ENCODE measurements around the gene MRPL37. TPM values are rescaled to one million over a fixed set of nuclear protein-coding genes. Genes with fewer than 3 reads are reported as not detected.

The MRPL37 gene
- total RNA-seq, 1 donor from 2014 or later, result 42.6 TPM

DNA sequence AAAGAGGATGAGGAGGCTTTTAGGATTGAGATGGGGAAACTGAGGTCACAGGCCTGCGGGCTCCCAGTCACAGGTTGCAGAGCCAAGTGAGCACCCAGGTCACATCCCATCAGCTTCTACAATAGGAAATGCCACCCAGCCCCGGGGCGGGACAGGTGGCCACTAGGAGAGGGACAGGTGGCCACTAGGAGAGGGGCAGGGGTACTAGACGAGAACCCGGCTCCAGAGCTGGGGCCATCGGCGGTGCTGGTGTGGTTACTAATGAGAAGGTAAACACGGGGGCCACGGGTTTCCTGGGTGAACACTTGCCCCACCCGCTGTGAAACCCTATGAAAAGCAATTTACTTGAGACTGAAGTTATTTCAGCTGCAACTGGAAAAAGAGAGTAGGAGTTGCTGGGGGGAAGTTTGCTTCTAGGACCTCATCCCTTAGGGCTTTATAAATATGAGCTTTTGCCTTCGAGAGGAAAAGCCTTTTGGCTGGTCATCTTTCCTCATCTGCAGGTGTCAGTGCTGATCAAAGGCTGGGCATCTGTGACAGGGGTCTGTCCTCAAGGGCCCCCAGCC lies 52.5 kb downstream of the MRPL37 start:
- H3K36me3 ChIP-seq (ENCODE audit: control insufficient read depth, insufficient read depth, low read length), result no peaks in the 10 kb centered on the region

DNA sequence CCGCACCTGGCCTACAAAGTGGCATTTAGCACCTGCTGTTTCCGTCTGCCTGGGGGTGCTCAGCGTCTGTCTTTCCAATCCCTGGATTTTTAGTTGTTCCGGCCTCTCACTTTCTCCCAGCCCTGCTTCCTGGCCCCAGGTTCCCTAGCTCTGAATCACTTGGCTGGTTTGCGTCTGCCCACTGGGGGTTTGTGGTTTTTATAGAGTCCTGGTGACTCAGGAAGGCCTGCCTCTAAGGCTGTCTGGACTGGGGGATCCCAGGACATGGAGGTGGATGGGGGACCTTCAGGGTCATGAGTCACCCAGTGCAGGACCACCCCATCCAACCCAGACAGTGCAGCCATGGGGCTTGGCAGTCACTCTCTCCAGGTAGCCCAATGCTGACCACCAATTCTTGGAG lies 53.5 kb downstream of the MRPL37 start:
- FAIRE-seq, result no peak
- TF ChIP-seq, protein P1, sequence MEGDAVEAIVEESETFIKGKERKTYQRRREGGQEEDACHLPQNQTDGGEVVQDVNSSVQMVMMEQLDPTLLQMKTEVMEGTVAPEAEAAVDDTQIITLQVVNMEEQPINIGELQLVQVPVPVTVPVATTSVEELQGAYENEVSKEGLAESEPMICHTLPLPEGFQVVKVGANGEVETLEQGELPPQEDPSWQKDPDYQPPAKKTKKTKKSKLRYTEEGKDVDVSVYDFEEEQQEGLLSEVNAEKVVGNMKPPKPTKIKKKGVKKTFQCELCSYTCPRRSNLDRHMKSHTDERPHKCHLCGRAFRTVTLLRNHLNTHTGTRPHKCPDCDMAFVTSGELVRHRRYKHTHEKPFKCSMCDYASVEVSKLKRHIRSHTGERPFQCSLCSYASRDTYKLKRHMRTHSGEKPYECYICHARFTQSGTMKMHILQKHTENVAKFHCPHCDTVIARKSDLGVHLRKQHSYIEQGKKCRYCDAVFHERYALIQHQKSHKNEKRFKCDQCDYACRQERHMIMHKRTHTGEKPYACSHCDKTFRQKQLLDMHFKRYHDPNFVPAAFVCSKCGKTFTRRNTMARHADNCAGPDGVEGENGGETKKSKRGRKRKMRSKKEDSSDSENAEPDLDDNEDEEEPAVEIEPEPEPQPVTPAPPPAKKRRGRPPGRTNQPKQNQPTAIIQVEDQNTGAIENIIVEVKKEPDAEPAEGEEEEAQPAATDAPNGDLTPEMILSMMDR (IDR thresholded peaks at IDR 0.05; ENCODE audit: insufficient read depth, low read length, severe bottlenecking), result no peak

More for the DNA sequence above, 52.5 kb downstream of the MRPL37 start:
- Histone ChIP-seq H3K4me3 (ENCODE audit: low read depth, low read length) (no peak overlapping the region), H3K27me3 (ENCODE audit: control insufficient read depth, insufficient read depth, low read length) (no peaks in the 10 kb centered on the region)
- TF ChIP-seq, protein P1 (IDR thresholded peaks at IDR 0.05; ENCODE audit: insufficient read depth, low read length, severe bottlenecking), result no peak
- no peak for DNase-seq (ENCODE audit: low read depth)
- FAIRE-seq, result no peak

DNA sequence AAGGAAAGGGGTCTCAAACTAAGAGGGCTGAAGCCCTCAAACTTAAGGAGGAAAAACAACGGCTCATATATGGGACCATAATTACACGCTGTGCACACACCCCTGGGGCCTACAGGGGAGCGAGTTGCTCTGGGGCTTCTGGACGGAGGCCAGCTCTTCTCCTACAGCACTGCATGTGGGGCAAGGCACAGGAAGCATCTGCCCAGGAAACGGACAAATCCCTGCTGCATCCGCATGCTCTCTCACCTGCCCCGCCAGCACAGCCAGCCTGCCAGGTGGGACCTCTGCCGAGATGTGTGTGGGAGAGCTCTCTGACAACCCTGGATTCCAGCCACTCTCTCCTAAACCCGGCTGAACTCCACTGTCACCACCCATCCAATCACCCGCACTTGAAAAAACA lies 54.1 kb downstream of the MRPL37 start:
- FAIRE-seq, result no peak
- TF ChIP-seq, protein P1 (IDR thresholded peaks at IDR 0.05; ENCODE audit: insufficient read depth, low read length, severe bottlenecking), result no peak
- Histone ChIP-seq H3K36me3 (ENCODE audit: control insufficient read depth, insufficient read depth, low read length) (no peaks in the 10 kb centered on the region), H3K27me3 (ENCODE audit: control insufficient read depth, insufficient read depth, low read length) (no peaks in the 10 kb centered on the region), H3K4me3 (ENCODE audit: low read depth, low read length) (no peak overlapping the region)
- DNase-seq (ENCODE audit: low read depth), result no peak

More for the DNA sequence above, 53.5 kb downstream of the MRPL37 start:
- DNase-seq (ENCODE audit: low read depth), result peak; percentile 86
- Histone ChIP-seq H3K4me3 (ENCODE audit: low read depth, low read length) (no peak overlapping the region), H3K27me3 (ENCODE audit: control insufficient read depth, insufficient read depth, low read length) (no peaks in the 10 kb centered on the region), H3K36me3 (ENCODE audit: control insufficient read depth, insufficient read depth, low read length) (no peaks in the 10 kb centered on the region)

DNA sequence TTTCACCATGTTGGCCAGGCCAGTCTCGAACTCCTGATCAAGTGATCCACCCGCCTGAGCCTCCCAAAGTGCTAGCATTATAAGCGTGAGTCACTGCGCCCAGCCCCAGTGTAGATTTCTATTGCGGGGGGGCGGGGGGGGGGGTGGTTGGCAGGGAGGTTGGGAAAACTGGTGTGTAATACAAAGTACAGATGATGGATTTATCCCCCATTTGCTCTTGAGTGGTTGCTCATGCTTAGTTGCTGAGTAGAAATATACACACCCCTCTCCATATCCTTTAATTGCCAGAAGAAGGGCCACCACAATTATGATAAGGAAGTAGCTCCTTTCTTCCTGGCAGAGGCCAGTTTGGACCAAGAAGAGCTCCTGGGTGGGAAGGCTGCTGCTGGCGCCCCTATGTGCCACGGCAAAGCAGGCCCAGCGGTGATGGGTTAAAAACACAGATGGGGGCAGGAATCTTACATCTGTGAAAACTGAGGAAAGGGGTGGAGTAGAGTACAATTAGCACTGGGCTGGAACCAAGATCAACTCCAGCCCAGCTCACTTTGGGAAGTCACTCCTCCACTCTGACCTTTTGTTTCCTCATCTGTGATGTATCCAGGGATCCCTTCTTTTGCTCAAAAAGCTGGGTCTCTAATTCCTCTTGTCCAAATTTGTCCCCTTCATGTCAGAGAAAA lies 55.2 kb downstream of the MRPL37 start:
- Histone ChIP-seq H3K4me3 (ENCODE audit: low read depth, low read length) (no peak overlapping the region), H3K27me3 (ENCODE audit: control insufficient read depth, insufficient read depth, low read length) (no peaks in the 10 kb centered on the region), H3K36me3 (ENCODE audit: control insufficient read depth, insufficient read depth, low read length) (no peaks in the 10 kb centered on the region)
- FAIRE-seq (no peak), DNase-seq (ENCODE audit: low read depth) (no peak)
- TF ChIP-seq, protein P1 (IDR thresholded peaks at IDR 0.05; ENCODE audit: insufficient read depth, low read length, severe bottlenecking), result no peak

DNA sequence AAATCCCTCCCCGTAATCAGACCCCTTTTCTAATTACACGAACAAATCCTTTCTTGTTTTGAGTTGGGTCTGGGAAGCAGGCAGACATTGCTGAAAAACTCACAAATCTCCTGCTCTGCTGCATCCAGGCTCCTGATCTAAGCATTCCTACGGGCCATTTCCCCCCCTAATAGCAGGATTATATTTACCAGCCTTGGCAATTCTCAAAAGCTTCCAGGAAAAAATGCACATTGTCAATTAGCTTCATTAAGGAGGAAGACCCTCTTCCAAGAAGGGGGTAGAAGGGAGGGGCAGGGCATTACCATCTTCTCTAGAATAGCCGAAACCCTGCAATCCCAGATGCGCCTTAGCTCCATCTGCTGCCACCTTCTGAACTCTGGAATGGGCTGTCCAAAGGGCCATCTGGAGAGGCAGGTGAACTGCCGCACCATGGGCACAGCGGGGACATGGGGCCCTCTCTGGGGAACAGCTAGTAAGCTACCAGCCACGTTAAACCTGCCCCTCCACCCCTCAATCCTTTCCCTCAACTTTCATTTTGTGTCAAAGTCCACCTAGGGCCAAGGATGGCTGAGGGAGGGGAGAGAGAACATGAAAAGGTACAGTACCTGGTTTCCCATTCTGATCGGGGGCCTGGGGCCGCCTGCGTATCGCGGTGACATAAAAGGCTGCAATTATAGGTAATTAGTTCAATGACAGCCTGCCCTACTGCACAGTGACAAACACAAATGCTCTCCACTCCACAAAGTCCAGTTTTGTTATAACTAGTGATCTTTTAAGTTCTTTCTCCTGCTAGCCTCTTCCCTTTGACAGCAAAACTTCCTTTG lies 56.8 kb downstream of the MRPL37 start:
- H3K4me3 ChIP-seq (ENCODE audit: low read depth, low read length), result no peak overlapping the region
- DNase-seq (ENCODE audit: low read depth), result no peak
- no peaks in the 10 kb centered on the region for H3K27me3 ChIP-seq (ENCODE audit: control insufficient read depth, insufficient read depth, low read length)
- H3K36me3 ChIP-seq (ENCODE audit: control insufficient read depth, insufficient read depth, low read length), result no peaks in the 10 kb centered on the region
- FAIRE-seq, result no peak
- TF ChIP-seq, protein P1 (IDR thresholded peaks at IDR 0.05; ENCODE audit: insufficient read depth, low read length, severe bottlenecking), result no peak

Data from bronchial epithelial cell (primary cell).